ENCODE results near the gene PODXL2.

The PODXL2 gene

DNA sequence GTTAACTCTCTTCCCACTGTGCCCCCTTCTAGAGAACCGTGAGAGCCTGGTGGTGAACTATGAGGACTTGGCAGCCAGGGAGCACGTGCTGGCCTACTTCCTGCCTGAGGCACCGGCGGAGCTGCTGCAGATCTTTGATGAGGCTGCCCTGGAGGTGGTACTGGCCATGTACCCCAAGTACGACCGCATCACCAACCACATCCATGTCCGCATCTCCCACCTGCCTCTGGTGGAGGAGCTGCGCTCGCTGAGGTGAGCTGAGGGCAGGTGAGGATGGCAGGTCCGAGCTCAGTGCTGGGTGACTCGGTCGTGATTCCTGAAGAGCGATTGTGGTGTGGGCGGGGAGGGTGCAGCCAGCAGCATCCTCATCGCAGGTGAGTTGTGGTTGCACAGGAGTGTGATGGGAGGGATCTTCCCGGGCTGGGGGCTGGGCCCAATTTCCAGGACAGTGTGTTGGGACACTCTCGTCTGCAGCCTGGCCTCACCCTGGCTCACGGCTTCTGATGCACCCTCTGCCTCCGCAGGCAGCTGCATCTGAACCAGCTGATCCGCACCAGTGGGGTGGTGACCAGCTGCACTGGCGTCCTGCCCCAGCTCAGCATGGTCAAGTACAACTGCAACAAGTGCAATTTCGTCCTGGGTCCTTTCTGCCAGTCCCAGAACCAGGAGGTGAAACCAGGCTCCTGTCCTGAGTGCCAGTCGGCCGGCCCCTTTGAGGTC is 22.7 kb upstream of the PODXL2 start:
- DNase-seq = no peak

DNA sequence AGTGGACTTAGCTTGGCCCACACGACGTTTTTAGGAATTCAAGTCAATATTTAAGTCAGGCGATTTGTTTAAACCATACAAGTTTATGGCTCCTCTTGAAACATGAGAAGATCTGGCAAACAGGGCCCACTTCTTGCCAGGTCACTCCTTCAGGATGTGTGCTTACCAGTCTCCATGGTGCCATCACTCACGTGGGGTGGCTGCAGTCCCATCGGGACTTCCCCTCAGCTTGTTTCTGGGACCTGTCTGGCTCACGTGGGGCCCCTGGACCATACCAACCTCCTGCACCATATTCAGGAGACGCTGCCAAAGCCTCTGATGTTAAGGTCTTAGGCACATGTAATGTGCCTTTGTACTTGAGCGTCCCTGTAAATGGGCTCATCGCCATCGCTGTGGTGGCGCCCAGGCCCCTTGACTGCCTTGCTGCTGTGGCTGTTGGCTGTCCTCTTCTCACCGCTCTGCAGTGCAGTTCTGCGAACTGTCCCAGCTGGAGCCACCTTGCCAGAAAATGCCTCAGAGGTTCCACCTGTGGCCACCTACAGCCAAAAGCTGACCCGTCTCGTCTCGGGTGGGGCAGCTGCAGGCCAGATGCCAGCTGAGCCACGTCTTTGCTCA is 21.9 kb upstream of the PODXL2 start:
- DNase-seq = no peak

DNA sequence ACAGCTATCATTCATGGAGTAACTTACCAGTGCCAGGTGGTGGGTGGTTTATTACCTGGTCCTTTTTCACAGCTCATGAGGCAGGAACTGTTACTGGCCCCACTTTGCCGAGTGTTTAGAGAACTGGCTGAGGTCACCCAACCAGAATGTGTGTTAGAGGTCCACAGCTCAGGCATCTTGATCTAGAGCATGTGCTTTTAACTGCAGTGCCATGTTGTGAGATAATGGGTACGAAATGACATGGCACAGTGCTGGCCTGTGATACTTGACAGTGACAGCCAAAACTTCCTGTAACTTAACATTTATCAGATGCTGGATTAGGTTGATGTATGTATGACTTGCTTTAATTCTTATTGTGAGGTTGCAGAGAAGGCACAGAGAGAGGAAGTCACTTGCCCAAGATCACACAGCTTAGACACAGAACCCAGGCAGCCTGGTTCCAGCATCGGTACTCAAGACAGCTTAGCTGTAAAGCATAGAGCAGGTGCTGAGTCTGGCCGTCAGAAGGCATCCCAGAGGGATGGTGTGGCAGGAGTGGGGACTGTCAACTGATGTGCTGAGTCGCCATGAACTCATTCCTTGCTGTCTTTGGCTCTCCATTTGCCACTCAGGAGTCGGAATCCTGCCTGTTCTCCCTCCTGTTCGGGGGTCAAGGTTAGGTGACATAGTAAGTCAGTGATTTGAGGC is 21.2 kb upstream of the PODXL2 start:
- DNase-seq = no peak

DNA sequence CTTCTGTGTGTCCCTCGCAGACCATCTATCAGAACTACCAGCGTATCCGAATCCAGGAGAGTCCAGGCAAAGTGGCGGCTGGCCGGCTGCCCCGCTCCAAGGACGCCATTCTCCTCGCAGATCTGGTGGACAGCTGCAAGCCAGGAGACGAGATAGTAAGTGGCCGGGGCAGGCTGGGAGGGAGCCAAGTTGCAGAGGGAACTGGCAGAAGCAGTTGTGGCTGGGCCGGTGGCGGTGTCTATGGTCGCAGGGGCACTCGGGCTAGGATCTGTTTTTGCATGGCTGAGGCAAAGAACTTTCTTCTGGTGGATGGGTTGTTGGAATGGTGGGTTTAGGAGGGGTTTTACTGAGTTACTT is 20.6 kb upstream of the PODXL2 start:
- DNase-seq = no peak

DNA sequence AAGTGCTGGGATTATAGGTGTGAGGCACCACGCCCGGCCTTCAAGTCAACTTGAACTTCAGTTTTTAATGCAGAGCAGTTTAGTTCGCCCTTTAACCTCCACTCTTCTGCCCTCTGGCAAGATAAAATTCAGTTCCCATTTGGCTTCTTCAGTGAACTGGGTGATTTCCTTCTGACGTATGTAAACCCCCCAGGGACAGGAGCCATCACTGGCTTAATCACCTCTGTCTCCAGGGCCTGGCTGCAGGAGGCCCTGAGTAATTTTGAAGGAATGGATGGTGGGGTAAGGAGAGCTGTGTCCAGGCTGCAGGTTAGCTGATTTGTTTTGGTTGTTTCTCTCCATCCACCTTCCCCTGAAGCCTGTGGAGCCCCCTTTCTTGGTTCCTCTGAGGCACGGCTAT is 18.9 kb upstream of the PODXL2 start:
- DNase-seq = no peak

DNA sequence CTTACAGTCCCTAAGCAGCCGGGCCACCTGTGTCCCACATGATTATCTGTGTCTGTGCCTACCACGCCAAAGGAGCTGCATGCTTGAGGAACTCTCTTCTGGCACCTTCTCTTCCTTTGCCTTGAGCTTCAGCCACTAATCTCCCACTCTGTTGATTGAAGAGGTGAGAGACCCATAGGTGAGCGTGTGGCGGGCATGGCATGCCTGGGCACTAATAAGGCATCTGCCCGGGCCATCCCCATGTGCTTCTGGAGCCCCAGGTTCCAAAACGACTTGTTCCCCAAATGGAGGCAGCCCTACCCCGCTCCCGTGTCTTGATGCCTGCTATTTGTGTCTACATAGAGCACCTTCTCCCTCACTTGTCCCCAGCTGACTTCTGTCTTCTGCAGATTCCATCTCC is 17.7 kb upstream of the PODXL2 start:
- no peak for DNase-seq

DNA sequence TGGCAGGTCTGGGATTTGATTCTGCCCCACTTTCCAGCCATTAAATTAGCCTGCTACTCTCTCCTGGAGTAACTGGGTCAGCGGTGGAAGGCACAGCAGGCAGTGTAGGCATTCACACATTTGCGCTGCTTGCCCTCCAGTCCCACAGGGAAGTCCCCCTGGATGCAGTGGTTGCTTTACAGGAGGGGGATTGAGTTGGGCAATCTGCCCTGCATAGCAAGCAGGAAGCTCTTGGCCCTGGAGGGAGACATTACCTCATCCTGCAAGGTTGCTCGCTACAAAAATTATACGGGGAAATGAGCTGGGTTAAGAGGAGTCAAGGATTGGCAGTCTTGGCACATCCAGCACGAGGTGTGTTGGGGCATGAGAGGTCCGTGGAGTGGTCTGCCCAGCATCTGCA is 16.0 kb upstream of the PODXL2 start:
- DNase-seq = no peak

DNA sequence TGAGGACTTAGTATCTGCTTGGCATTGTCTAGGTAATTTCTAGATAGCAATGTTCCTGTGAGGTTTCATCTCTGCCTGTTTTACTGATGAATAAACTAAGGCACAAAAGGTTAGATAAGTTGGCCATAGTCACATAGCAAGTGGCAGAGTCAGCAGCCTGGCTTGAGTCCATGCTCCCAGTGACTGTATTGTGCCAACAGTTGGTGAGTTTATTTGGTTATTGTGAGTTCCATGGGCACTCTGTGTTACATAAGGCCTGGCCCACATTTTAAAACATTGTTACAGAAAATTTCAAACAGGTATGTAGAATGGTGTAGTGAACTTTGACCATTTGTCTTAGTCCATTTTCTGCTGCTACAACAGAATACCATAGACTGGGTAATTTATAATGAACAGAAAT is 15.6 kb upstream of the PODXL2 start:
- DNase-seq = no peak

DNA sequence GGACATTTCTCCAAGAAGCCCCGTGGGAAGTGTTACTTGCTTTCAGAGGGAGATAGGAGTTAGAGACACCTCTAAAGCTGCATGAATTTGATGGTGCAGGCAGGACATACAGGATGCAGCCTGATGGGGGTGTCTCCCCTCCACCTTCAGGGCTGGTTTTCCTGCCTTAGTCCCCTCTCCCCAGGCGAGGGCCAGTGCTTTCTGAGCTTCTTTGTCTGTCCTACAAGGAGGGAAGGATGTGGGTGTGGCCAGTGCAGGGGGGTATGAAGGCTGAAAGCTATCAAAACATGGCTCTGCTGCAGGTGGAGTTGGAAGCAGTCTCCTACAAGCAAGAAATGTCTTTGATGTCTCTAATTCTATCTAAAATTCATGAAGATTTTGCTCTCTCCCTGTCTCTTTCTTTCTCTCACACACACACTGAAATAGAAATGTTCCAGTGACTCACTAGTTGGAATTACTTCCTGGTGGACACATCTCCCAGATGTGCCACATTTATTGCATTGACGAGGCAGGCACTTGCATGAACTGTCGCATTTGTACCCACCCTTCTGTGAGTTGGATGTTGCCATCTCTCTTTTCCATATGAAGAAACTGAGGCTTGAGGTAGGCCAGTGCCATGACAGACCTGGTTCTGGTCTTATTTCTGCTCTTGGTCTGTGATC is 13.9 kb upstream of the PODXL2 start:
- no peak for DNase-seq

DNA sequence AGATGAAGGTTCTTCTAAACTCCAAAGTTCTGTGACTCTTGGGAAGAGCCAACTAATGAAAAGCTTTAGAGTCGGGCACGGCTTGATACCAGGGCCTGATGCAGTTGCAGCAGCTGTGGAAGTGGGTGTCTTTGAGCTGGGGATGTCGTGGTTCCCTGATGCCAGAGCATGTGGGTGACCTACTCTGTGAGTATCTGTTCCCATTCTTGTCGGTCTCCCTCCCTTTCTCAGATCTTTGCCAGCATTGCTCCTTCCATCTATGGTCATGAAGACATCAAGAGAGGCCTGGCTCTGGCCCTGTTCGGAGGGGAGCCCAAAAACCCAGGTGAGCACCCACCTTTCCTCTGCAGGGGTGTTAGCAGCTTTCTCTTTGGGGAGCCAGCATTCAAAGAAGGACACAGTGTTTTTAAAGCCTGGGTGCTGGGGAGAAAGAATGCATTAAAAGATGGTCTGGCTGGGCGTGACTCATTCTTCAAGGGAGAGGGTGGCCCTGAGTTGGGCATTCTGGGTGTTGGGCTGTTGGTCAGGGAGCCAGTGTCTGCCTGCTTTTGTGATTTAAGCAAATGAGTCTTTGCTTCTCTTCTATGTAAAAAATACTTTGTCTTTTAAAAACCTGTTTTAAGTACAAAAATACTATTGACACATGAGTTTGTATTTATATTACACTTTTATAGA is 13.2 kb upstream of the PODXL2 start:
- no peak for DNase-seq

DNA sequence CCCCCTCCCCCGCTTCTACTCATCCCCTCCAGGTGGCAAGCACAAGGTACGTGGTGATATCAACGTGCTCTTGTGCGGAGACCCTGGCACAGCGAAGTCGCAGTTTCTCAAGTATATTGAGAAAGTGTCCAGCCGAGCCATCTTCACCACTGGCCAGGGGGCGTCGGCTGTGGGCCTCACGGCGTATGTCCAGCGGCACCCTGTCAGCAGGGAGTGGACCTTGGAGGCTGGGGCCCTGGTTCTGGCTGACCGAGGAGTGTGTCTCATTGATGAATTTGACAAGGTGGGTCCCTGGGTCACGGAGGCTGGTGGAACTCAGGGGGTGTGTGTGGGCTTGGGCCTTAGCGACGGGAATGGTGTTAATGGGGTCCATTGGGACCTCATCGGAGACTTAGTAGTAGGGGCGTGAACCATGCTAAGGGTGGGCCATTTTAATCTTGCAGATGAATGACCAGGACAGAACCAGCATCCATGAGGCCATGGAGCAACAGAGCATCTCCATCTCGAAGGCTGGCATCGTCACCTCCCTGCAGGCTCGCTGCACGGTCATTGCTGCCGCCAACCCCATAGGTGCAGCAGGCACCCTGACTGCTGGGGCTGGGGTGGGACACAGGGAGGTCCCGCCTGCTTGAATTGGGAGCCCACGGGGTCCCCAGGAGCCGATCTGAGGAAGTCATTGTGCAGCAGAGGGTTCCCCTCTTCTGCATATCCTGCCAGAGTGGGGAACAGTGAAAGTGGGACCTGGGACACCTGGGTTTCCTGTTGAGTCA is 12.0 kb upstream of the PODXL2 start:
- DNase-seq = no peak

DNA sequence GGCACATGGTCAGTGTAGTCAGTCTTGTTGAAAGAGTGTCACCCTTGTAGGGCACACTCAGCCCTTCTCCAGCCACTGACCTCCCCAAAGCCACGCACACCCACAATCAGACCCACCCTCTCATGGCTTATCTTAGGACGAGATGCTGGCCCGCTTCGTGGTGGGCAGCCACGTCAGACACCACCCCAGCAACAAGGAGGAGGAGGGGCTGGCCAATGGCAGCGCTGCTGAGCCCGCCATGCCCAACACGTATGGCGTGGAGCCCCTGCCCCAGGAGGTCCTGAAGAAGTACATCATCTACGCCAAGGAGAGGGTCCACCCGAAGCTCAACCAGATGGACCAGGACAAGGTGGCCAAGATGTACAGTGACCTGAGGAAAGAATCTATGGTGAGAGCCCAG is 10.1 kb upstream of the PODXL2 start:
- no peak for DNase-seq

DNA sequence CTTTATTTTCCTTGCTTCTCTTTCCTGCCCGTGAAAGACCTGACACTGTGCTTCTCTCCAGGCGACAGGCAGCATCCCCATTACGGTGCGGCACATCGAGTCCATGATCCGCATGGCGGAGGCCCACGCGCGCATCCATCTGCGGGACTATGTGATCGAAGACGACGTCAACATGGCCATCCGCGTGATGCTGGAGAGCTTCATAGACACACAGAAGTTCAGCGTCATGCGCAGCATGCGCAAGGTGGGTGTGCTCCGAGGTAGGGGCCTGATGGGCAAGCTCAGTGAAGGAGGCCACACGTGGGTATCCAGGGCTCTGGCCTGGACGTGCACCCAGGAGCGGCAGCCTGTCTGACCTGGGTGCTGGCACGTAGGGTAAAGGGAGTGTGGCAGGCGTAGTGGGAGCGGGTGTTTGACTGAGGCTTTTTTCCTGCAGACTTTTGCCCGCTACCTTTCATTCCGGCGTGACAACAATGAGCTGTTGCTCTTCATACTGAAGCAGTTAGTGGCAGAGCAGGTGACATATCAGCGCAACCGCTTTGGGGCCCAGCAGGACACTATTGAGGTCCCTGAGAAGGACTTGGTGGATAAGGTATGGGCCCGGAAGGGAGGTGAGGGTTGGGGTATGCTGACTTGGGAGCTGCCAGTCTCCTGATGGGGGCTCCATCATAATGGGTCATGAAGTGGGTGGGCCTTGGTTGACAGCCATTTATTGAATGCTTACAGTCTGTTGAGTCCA is 8.2 kb upstream of the PODXL2 start:
- no peak for DNase-seq

DNA sequence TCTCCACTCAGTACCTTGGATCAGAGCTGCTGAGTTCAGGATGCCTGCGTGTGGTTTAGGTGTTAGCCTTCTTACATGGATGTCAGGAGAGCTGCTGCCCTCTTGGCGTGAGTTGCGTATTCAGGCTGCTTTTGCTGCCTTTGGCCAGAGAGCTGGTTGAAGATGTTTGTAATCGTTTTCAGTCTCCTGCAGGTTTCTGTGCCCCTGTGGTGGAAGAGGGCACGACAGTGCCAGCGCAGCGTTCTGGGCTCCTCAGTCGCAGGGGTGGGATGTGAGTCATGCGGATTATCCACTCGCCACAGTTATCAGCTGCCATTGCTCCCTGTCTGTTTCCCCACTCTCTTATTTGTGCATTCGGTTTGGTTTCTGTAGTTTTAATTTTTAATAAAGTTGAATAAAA is 7.0 kb upstream of the PODXL2 start:
- no peak for DNase-seq

DNA sequence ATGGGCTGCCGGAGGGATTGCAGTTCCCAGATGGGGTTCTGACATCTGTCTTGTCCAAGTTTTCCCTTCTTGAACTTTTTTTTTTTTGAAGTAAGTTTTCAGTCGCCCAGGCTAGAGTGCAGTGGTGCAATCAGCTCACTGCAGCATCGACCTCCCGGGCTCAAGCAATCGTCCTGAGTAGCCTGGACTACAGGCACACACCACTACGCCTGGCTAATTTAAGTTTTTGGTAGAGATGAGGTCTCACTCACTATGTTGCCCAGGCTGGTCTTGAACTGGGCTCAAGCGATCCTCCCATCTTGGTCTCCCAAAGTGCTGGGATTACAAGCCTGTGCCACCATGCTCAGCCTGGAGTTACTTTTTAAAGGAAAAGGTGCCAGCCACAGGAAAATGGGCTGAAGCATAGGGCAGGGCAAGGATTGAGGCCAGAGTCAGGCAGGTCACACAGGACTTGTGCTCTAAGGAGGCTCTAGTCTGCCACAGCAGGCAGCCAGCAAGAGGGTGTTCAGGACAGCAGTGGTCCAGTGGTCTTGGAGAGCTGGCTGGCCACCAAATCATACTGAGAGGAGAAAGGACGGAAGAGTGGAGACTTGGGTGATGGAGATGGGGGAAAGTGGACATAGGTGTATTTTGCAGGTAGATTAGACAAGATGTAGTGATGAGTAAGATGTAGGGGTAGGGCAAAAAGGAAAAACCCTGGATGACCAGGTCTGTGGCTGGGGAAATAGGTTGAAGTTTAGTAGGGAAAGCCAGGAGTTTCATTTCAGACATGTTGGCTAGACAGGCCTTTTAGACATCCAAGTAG is 6.0 kb upstream of the PODXL2 start:
- DNase-seq = no peak

DNA sequence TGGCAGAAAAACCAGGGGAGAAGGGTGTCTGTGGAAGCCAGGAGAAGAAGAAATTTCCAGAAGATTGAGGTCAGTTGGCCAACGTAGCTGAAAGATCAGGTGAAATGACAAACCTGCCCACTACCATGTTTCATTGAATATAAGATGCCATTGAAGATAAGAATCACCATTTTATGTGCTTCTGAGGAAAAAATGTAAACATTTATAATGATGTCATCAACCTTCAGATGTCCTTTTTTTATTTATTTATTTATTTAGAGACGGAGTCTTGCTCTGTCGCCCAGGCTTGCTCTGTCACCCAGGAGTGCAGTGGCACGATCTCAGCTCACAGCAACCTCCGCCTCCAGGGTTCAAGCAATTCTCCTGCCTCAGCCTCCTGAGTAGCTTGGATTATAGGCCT is 4.9 kb upstream of the PODXL2 start:
- DNase-seq = no peak

DNA sequence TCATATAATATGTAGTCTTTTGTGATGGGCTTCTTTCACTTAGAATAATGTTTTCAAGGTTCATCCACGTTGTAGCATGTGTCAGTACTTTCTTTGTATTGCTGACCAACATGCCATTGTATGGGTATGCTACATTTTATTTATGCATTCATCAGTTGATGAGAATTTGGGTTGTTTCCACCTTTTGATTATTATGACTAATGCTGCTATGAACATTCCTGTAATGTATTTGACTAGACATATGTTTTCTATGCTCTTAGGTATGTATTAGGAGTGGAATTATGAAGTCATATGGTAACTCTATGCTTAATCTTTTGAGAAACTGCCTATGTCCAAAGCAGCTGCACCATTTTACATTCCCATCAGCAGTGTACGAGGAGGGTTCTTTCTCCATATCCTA is 3.2 kb upstream of the PODXL2 start:
- DNase-seq = no peak

DNA sequence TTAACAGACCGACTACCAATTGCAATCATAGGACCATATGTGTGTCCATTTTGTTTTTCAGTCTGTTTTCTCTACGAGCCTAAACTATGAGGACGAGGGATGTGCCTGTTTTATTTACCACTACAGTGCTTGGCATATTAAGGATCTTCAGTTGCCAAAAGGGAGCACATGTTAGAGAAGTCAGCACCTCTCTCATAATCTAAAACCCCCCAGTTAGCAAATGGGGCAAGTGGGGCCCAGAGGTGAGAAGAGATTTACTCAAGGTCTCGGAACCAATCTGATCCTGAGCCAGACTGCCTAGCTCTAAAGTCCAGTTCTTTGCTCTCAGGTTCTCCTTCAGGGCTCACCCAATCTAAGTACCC is 578 bp upstream of the PODXL2 start:
- no peak for DNase-seq

DNA sequence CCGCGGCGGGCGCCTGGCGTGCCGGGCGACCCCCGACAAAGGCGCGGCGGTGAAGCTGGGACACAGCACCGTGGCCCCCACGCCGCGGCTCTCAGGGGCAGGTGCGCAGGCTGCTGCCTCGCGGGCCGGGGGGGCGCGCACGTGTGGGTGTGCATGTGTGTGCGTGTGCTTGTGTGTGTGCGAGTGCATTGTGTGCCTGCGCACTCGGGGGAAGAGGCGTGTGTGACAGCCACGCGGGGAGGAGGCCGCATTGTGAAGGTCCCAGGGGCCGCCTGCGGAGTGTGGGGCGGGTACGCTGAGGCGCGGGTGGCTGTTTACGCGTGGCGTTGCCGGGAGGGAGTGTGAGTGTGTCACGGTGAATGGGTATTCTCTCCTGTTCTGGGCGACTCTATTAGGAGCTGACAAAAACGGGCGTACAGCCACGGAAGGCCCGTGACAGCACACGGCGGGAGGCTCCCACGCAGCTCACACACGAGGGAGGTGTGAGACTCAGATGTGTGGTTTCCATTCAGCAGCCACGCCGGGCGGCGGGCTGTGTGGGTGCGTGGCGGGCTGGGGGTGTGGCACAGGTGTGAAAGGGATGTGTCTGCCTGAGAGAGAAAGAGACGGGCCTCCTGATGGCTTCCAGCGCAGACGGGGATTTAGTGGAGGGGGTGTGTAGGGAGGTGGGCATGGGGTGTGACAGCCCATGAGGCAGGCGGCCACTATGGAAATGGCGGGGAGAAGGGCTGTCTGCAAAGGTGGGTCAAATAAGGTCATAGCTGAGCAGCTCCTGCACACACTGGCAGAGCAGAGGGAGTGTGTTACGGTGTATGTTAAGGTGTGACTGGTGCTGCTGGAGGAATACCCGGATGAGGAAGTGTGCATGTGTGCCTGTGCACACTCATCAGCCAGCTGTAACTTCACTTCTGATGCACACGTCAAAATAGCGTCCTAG is 750 bp downstream of the PODXL2 start:
- peak; percentile 46 for DNase-seq

Measured in CD4-positive, alpha-beta T cell treated with Interleukin-17A for 4 hours (primary cell).